HPDE6-E6E7 (cell line): ENCODE measurements around the gene PHTF2.

Experiments
- DNase-seq: peaks from one replicate; pipeline ENCODE4 v3.0.0; 2011; ENCODE audit warnings: missing footprints; ENCODE audit errors: extremely low spot score

The PHTF2 gene

GRCh38 chr7:77794000-77794399 lies 4.6 kb upstream of the PHTF2 start:
- no peak for DNase-seq

- DNase-seq = no peak
These were observed 2.5 kb upstream of the PHTF2 start for GRCh38 chr7:77796109-77796508.

- no peak for DNase-seq
These were observed 1.6 kb upstream of the PHTF2 start for GRCh38 chr7:77796960-77797359.

DNA sequence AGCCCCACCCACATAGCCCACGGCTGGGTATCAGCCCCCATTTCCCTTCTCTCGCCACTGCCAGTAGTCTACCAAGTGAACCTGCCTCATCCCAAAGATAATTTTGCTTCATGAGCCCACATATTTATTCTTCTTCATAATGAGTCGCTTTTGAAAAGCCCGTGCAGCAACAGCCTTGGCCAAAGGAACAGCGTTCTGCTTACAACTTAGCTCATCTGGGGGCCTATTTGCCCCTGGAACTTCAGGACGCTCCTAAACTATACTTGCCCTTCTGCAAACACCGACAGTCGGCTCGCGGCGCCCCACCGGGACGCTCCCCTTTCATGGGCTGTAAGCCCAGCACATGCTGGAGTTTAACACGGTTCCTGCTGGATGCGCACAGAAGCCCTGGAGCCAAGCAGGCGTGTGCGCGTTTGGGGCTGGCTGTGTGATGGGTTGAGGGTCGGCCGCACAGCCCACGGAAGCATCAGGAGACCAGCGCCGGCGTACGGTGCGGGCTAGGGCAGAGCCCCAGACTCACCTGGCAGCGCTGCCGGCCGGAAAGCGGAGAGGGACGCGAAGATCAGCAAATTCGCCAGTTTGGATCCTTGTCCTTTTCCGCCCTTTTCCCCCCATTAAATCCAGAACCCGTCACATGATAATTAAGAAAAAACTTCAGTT lies 709 bp upstream of the PHTF2 start:
- DNase-seq = peak; percentile 22

DNA sequence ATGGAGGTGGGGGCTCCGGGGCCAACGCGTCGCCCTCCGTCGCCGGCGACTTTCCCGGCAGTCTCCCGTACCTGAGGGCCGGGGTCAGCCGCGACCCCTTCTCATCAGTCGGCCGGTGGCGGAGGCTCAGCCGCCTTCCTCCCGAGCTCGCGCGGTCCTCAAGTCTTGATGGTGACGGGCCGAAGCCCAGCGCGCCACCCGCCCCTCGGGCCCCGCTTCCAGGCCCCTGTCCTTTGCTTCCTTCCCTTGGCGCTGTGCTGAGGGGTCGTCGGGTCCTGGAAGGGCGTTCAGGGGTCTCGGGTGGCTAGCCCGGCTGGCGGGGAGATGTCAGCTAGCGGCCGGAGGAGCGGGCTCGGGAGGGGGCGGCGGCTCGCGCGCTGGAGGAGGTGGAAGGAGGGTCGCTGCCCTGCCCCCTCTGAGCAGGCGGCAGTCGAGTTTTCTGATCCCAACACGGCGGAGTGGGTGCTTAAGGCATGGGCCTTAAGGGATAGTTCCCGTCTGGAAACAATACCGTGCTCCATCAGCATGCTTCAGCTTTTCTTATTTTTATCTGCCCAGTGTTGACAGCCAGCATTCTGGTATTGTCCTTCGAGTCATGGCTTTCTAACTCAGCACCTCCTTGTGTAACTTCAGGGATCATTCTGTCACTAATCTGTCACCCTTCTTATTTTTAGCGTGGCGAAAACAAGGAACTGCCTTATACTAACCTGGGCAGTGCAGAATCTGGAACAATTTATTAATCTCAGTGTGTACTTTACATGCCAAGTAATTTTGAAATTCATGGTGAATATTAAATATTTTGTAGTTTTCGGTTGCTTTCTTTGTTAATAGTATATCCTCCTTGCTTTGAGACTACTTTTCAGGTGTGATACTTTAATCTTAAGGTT lies 748 bp downstream of the PHTF2 start:
- DNase-seq = no peak

DNA sequence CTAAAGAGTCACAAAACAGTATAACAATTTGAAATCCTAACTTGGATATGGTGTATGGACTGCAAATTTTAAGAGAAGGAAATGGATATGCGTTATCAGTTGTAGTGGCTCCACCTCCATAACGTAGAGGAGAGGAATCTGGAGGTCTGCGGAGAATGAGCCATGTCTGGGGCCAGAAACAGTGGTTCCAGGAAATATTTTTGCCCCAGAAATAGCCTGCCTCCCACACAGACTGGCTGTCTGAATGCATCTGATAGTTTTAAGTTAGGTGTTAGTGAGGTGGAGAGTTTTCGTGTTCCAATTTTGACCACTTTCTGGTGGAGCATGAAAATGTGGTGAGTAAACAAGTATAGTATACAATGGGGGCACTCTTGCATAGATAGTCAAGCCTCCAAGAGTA lies 1.6 kb downstream of the PHTF2 start:
- no peak for DNase-seq

GRCh38 chr7:77800730-77801129 lies 2.2 kb downstream of the PHTF2 start:
- no peak for DNase-seq

- DNase-seq = no peak
These were observed 4.2 kb downstream of the PHTF2 start for GRCh38 chr7:77802557-77803405.

- DNase-seq = no peak
These were observed 7.9 kb downstream of the PHTF2 start for GRCh38 chr7:77806425-77806824.

DNA sequence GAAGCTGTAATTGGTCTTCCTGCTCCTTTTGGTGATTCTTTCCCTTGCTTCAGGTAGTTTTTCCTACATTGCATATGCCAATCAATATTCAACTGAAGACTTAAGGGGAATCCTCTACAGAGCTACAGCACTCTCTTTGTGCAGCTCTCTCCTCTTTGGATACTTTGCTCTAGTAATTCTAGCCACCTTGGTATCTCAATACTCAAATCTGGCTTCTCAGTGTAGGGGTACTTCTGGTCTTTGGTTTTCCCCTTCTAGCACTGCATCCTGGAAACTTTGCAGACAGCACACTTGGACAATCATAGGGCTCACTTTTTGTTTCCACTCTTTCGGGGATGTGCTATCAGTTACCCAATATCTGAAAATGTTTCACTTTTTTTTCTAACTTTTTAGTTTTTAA lies 9.9 kb downstream of the PHTF2 start:
- DNase-seq = no peak

GRCh38 chr7:77811516-77812289 lies 13.1 kb downstream of the PHTF2 start:
- no peak for DNase-seq

DNA sequence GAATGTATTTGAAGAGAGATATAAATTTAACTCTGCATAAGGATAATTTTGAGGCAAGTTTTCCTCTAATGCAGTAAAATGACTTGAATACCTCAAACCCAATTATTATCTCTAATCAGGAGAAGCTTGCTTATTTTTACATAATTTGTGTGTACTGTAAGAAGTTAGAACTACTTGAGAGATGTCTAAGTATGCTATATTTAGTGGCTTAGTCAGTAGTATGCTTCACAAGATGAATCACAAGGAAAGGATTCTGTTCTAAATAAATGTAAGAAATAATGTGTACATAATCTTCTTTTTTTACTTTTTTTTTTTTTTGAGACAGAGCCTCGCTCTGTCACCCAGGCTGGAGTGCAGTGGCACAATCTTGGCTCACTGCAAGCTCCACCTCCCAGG lies 13.7 kb downstream of the PHTF2 start:
- no peak for DNase-seq

- DNase-seq = no peak
These were observed 14.6 kb downstream of the PHTF2 start for GRCh38 chr7:77813180-77813579.

GRCh38 chr7:77819021-77819420 lies 20.4 kb downstream of the PHTF2 start:
- no peak for DNase-seq

GRCh38 chr7:77820967-77821366 lies 22.4 kb downstream of the PHTF2 start:
- DNase-seq = no peak

- DNase-seq = no peak
These were observed 23.7 kb downstream of the PHTF2 start for GRCh38 chr7:77822269-77822668.

DNA sequence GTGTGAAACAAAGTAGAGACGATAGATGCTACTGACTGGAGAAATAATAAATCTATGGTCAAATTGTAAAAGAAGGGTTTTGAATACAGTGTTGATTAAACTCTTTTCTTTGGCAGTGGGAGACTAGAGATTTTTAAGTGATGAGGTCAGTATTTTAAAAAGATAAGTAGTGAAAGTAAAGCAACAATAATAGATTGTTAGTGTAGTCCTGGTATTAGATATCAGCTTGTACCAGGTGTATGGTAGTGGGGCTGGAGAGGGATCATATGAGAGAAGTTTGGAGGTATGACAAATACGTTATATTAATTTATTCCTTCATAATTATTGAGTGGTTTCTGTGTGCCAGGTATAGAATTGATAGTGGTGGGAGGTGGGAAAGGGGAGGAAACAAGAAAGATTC lies 25.2 kb downstream of the PHTF2 start:
- no peak for DNase-seq

GRCh38 chr7:77824636-77825035 lies 26.1 kb downstream of the PHTF2 start:
- DNase-seq = no peak

GRCh38 chr7:77825131-77825530 lies 26.6 kb downstream of the PHTF2 start:
- DNase-seq = no peak

- DNase-seq = no peak
These were observed 27.7 kb downstream of the PHTF2 start for GRCh38 chr7:77826300-77826699.

- DNase-seq = no peak
These were observed 29.4 kb downstream of the PHTF2 start for GRCh38 chr7:77827999-77828398.
